Natural killer cell (primary cell): ENCODE measurements around the gene TLDC2. TPM values are rescaled to one million over a fixed set of nuclear protein-coding genes. Genes with fewer than 3 reads are reported as not detected.
A peak's percentile ranks its signal among the peaks of the same experiment; 100 is the strongest.
"Not testable (repeated sequence)": the region's sequence is repeated elsewhere in the genome, so short reads cannot be mapped to it uniquely, and the experiment has no call there.

Experiments
- ATAC-seq, 3 donors: fragments of 150-1000 bp in 2 of 3; fragments of 200-7000 bp in 1 of 3; cut with Tn5 transposase; 1 replicate in 1 of 3; 2 replicates in 2 of 3; pipeline ENCODE4 v1.10.0; 2021; ENCODE audit warnings: mild to moderate bottlenecking in 2 of 3, moderate library complexity in 2 of 3
- DNase-seq, 2 donors: peaks; one replicate each; pipeline versions ENCODE4 v3.0.0 to v3.0.0-alpha.2; 2013 to 2021; ENCODE audit warnings: mixed read lengths in 1 of 2
- H3K27ac ChIP-seq: one replicate; pipeline ENCODE4 v1.5.1; 2013; ENCODE audit warnings: mild to moderate bottlenecking, low read length
- H3K27me3 ChIP-seq: one replicate; pipeline ENCODE4 v1.6.1; 2013; ENCODE audit warnings: low read length; ENCODE audit not compliant: control insufficient read depth, insufficient read depth
- H3K36me3 ChIP-seq: one replicate; pipeline ENCODE4 v1.6.1; 2013; ENCODE audit warnings: low read length; ENCODE audit not compliant: control insufficient read depth, insufficient read depth
- H3K4me1 ChIP-seq: one replicate; pipeline ENCODE4 v1.6.1; 2013; ENCODE audit warnings: low read length; ENCODE audit not compliant: control insufficient read depth, insufficient read depth
- H3K4me3 ChIP-seq: one replicate; pipeline ENCODE4 v1.5.1; 2013; ENCODE audit warnings: low read length
- H3K9me3 ChIP-seq: one replicate; pipeline ENCODE4 v1.6.1; 2013; ENCODE audit warnings: low read length; ENCODE audit not compliant: control insufficient read depth, insufficient read depth
- H3K27ac Mint-ChIP-seq, 2 donors: one replicate each; pipeline ENCODE4 v1.8.0; 2022; ENCODE audit warnings: mild to moderate bottlenecking in 2 of 2, mixed read lengths in 2 of 2, moderate library complexity in 1 of 2
- H3K27me3 Mint-ChIP-seq, 2 donors: one replicate each; pipeline ENCODE4 v1.8.0; 2022; ENCODE audit warnings: low read depth in 2 of 2, mixed read lengths in 2 of 2
- H3K36me3 Mint-ChIP-seq: one replicate; pipeline ENCODE4 v1.8.0; 2022; ENCODE audit warnings: mixed read lengths
- H3K4me1 Mint-ChIP-seq, 2 donors: one replicate each; pipeline ENCODE4 v1.8.0; 2022; ENCODE audit warnings: mixed read lengths in 2 of 2
- H3K4me3 Mint-ChIP-seq: one replicate; pipeline ENCODE4 v1.8.0; 2022; ENCODE audit warnings: mild to moderate bottlenecking, moderate library complexity, mixed read lengths
- H3K9me3 Mint-ChIP-seq, 2 donors: one replicate each; pipeline ENCODE4 v1.8.0; 2022; ENCODE audit warnings: mixed read lengths in 2 of 2
- CTCF ChIP-seq: fragments of 200-600 bp; IDR thresholded peaks from one replicate; pipeline ENCODE4 v1.8.0; 2022; ENCODE audit warnings: antibody characterized with exemption
- WGBS: methylation state at CpG from one replicate; pipeline ENCODE4 v1.1.7; 2013; ENCODE audit warnings: missing lambda C conversion rate; ENCODE audit not compliant: insufficient coverage; 5-methylcytosine and 5-hydroxymethylcytosine counted together
- intact Hi-C: fragments of 100-400 bp; cut with micrococcal nuclease; formaldehyde crosslinking; loops from one replicate; pipeline ENCODE4 v1.14.2; 2022
- total RNA-seq, 4 donors: library from RNA; stranded (reverse); fragments of 120-200 nt in 1 of 4; gene quantifications; one replicate each; pipeline versions ENCODE4 v1.2.3 to v1.2.4, GENCODE V29; 2013 to 2022

The TLDC2 gene
- total RNA-seq, 3 donors from 2014 or later (not counting 1 experiment from before 2014, with no cell fraction given): 1.4 TPM; not detected in 2

- no peaks in the 10 kb centered on the region for H3K9me3 Mint-ChIP-seq
- H3K27me3 Mint-ChIP-seq: no peaks in the 10 kb centered on the region
- intact Hi-C loops: no loop called here
- no peaks in the 10 kb centered on the region for H3K36me3 ChIP-seq
- ATAC-seq: peak; percentile 37 to 62 (median 38)
- H3K9me3 ChIP-seq: no peaks in the 10 kb centered on the region
- no peak overlapping the region for H3K4me3 ChIP-seq
- 55% methylated on average over 15 of the region's 16 CpGs for WGBS
- peaks cover 11 to 12% of the 10 kb centered on the region in 2 donors for H3K4me1 Mint-ChIP-seq
- no peak for TF ChIP-seq CTCF
- peaks cover 19% of the 10 kb centered on the region for H3K4me1 ChIP-seq
- H3K27ac Mint-ChIP-seq: no peak overlapping the region
- no peak overlapping the region for H3K4me3 Mint-ChIP-seq
- no peak for DNase-seq
- H3K27me3 ChIP-seq: no peaks in the 10 kb centered on the region
- no peak overlapping the region for H3K27ac ChIP-seq
- H3K36me3 Mint-ChIP-seq: no peaks in the 10 kb centered on the region
Measured at GRCh38 chr20:36871640-36872570, 4.0 kb upstream of the TLDC2 start.

- H3K36me3 Mint-ChIP-seq: no peaks in the 10 kb centered on the region
- TF ChIP-seq CTCF: no peak
- H3K4me3 Mint-ChIP-seq: no peak overlapping the region
- Histone ChIP-seq H3K4me1 (peaks cover 18% of the 10 kb centered on the region), H3K27ac (no peak overlapping the region), H3K9me3 (no peaks in the 10 kb centered on the region), H3K36me3 (no peaks in the 10 kb centered on the region), H3K27me3 (no peaks in the 10 kb centered on the region), H3K4me3 (no peak overlapping the region)
- WGBS: 97% methylated on average over 5 of the region's 5 CpGs
- no peak overlapping the region for H3K27ac Mint-ChIP-seq
- H3K9me3 Mint-ChIP-seq: no peaks in the 10 kb centered on the region
- peaks cover 11 to 13% of the 10 kb centered on the region in 2 donors for H3K4me1 Mint-ChIP-seq
- intact Hi-C loops: no loop called here
- no peaks in the 10 kb centered on the region for H3K27me3 Mint-ChIP-seq
- ATAC-seq: no peak
- DNase-seq: no peak
Measured at GRCh38 chr20:36872852-36873251, 3.1 kb upstream of the TLDC2 start.

- H3K4me3 ChIP-seq: no peak overlapping the region
- 89% methylated on average over 13 of the region's 13 CpGs for WGBS
- Mint-ChIP-seq H3K4me1 (peaks cover 11 to 13% of the 10 kb centered on the region in 2 donors), H3K27me3 (no peaks in the 10 kb centered on the region), H3K9me3 (no peaks in the 10 kb centered on the region), H3K4me3 (no peak overlapping the region), H3K27ac (no peak overlapping the region), H3K36me3 (no peaks in the 10 kb centered on the region)
- no peak overlapping the region for H3K27ac ChIP-seq
- peaks cover 18% of the 10 kb centered on the region for H3K4me1 ChIP-seq
- no peaks in the 10 kb centered on the region for H3K27me3 ChIP-seq
- no peaks in the 10 kb centered on the region for H3K36me3 ChIP-seq
- H3K9me3 ChIP-seq: no peaks in the 10 kb centered on the region
- DNase-seq (no peak), ATAC-seq (peak in 1 of 3 donors; percentile 69)
- intact Hi-C loops: no loop called here
- no peak for TF ChIP-seq CTCF
Measured at GRCh38 chr20:36873498-36874189, 2.3 kb upstream of the TLDC2 start.

GRCh38 chr20:36875093-36875492 is 845 bp upstream of the TLDC2 start:
- H3K27ac Mint-ChIP-seq, H3K36me3 Mint-ChIP-seq, H3K4me3 Mint-ChIP-seq, H3K36me3 ChIP-seq, intact Hi-C loops, ATAC-seq, H3K27me3 Mint-ChIP-seq, H3K4me3 ChIP-seq, H3K9me3 Mint-ChIP-seq, H3K9me3 ChIP-seq, H3K27me3 ChIP-seq, H3K27ac ChIP-seq, DNase-seq: not testable (repeated sequence)
- peaks cover 18% of the 10 kb centered on the region for H3K4me1 ChIP-seq
- peaks cover 11 to 13% of the 10 kb centered on the region in 2 donors for H3K4me1 Mint-ChIP-seq
- 74% methylated on average over 4 of the region's 5 CpGs for WGBS
